Brain microvascular endothelial cell (primary cell): ENCODE data around the gene WDR70.
"Not testable (repeated sequence)": the region's sequence is repeated elsewhere in the genome, so short reads cannot be mapped to it uniquely, and the experiment has no call there.

Source experiments
- DNase-seq: peaks from one replicate; pipeline ENCODE4 v3.0.0-alpha.2; 2020
- H3K27ac ChIP-seq: fragments of 250-450 bp; sonication (Bioruptor Pico); 2 replicates; pipeline ENCODE4 v1.5.1; 2020; ENCODE audit warnings: mild to moderate bottlenecking, moderate library complexity
- H3K27me3 ChIP-seq: fragments of 250-450 bp; sonication (Bioruptor Pico); replicated peaks from 2 replicates; pipeline ENCODE4 v1.5.1; 2020; ENCODE audit warnings: mild to moderate bottlenecking
- H3K36me3 ChIP-seq: fragments of 250-450 bp; sonication (Bioruptor Pico); replicated peaks from 2 replicates; pipeline ENCODE4 v1.5.1; 2020; ENCODE audit warnings: mild to moderate bottlenecking
- H3K4me3 ChIP-seq: 2 replicates; pipeline ENCODE4 v1.5.1; 2011; ENCODE audit warnings: low read depth, mild to moderate bottlenecking, control low read depth, low read length, moderate library complexity
- in situ Hi-C: cut with HindIII; loops from 2 replicates; pipeline ENCODE4 v1.10.0; 2017; ENCODE audit warnings: low sequenced_read_pairs, low pct_ligation_motif_present
- TF ChIP-seq, protein P1 (sequence below): IDR thresholded peaks from 2 replicates; pipeline ENCODE4 v1.5.1; 2011; ENCODE audit warnings: low read depth, mild to moderate bottlenecking, moderate library complexity, low read length, control low read depth, inconsistent platforms; ENCODE audit errors: missing control alignments

The WDR70 gene

DNA sequence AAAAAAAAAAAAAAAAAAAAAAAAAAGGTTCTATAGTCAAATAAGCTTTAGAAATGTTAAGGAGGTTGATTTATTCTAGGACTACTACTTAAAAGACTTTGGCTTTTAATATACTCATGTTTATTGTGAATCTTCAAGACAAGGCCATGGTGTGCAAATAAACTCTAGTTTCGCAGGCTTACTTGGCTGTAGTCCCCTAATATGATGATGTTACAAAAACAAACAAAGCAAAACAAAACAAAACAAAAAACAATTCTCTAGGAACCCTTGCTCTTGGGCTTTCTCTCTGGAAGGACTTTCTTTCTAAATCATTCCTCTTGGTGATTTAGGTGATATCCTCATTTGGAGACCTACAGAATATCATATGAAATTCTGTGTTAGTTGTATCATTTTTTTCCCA, 288.7 kb downstream of the WDR70 start:
- in situ Hi-C loops: no loop called here
- Histone ChIP-seq H3K27ac (peak overlapping the region; percentile 23), H3K27me3 (no peaks in the 10 kb centered on the region), H3K4me3 (no peak overlapping the region), H3K36me3 (no peaks in the 10 kb centered on the region)
- no peak for DNase-seq
- TF ChIP-seq, protein P1, sequence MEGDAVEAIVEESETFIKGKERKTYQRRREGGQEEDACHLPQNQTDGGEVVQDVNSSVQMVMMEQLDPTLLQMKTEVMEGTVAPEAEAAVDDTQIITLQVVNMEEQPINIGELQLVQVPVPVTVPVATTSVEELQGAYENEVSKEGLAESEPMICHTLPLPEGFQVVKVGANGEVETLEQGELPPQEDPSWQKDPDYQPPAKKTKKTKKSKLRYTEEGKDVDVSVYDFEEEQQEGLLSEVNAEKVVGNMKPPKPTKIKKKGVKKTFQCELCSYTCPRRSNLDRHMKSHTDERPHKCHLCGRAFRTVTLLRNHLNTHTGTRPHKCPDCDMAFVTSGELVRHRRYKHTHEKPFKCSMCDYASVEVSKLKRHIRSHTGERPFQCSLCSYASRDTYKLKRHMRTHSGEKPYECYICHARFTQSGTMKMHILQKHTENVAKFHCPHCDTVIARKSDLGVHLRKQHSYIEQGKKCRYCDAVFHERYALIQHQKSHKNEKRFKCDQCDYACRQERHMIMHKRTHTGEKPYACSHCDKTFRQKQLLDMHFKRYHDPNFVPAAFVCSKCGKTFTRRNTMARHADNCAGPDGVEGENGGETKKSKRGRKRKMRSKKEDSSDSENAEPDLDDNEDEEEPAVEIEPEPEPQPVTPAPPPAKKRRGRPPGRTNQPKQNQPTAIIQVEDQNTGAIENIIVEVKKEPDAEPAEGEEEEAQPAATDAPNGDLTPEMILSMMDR: no peak

DNA sequence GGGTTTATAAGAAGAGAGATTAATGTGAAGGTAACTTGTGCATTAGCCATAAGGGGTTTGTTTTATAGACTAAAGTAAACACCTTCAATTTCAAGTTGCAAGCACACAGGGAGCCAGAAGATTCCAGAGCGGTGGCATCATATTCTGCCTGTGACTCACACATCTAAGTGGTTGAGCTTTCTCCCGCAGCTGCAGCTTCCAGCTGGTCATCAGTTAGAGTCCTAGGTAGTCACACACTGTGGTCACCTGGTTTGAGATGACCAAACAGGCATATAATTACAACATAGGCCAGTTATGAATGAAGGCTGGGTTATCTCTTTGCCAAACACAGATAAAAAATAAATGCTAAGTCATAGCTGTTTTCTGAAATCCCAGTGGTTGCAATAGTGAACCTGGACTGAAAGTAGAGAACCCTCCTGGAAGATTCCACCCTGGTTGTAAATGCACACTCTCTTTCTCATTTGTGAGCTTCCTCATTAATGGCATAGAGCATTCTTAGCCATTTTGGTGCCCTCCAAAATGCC, 289.5 kb downstream of the WDR70 start:
- no peaks in the 10 kb centered on the region for H3K36me3 ChIP-seq
- in situ Hi-C loops: no loop called here
- no peak overlapping the region for H3K4me3 ChIP-seq
- H3K27ac ChIP-seq: peak overlapping the region; percentile 92
- no peaks in the 10 kb centered on the region for H3K27me3 ChIP-seq
- TF ChIP-seq, protein P1: no peak
- peak; percentile 99 for DNase-seq

DNA sequence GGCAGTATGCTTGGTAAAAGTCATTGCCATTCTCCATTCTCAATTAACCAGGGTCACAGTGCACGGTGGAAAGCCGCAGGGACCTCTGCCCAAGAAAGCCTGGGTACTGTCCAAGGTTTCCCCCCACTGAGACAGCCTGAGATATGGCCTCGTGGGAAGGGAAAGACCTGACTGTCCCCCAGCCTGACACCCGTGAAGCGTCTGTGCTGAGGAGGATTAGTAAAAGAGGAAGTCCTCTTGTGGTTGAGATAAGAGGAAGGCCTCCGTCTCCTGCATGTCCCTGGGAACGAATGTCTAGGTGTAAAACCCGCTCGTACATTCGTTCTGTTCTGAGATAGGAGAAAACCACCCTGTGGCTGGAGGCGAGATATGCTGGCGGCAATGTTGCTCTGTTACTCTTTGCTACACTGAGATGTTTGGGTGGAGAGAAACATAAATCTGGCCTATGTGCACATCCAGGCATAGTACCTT, 293.0 kb downstream of the WDR70 start:
- H3K27me3 ChIP-seq, H3K4me3 ChIP-seq, H3K36me3 ChIP-seq, in situ Hi-C loops: not testable (repeated sequence)
- H3K27ac ChIP-seq: peak overlapping the region; percentile 50
- peak; percentile 68 for DNase-seq

DNA sequence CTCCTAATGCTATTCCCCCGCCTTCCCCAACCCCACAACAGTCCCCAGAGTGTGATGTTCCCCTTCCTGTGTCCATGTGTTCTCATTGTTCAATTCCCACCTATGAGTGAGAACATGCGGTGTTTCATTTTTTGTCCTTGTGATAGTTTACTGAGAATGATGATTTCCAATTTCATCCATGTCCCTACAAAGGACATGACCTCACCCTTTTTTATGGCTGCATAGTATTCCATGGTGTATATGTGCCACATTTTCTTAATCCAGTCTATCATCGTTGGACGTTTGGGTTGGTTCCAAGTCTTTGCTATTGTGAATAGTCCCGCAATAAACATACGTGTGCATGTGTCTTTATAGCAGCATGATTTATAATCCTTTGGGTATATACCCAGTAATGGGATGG, 295.2 kb downstream of the WDR70 start:
- H3K27ac ChIP-seq, H3K27me3 ChIP-seq, H3K4me3 ChIP-seq, H3K36me3 ChIP-seq, DNase-seq, in situ Hi-C loops: not testable (repeated sequence)

DNA sequence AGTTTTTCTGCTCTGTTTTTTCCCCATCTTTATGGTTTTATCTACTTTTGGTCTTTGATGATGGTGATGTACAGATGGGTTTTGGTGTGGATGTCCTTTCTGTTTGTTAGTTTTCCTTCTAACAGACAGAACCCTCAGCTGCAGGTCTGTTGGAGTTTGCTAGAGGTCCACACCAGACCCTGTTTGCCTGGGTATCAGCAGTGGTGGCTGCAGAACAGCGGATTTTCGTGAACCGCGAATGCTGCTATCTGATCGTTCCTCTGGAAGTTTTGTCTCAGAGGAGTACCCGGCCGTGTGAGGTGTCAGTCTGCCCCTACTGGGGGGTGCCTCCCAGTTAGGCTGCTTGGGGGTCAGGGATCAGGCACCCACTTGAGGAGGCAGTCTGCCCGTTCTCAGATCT, 300.2 kb downstream of the WDR70 start:
- DNase-seq, H3K4me3 ChIP-seq, H3K27me3 ChIP-seq, H3K36me3 ChIP-seq, H3K27ac ChIP-seq, in situ Hi-C loops: not testable (repeated sequence)

DNA sequence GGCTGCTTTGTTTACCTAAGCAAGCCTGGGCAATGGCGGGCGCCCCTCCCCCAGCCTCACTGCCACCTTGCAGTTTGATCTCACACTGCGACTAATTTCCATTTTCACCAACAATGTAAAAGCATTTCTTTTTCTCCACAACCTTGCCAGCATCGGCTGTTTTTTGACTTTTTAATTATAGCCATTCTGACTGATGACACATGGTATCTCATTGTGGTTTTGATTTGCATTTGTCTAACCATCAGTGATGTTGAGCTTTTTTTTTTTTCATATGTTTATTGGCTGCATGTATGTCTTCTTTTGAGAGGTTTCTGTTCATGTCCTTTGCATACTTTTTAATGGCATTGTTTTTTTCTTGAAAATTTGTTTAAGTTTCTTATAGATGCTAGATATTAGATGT, 300.8 kb downstream of the WDR70 start:
- H3K27ac ChIP-seq, H3K4me3 ChIP-seq, H3K36me3 ChIP-seq, H3K27me3 ChIP-seq, DNase-seq, in situ Hi-C loops: not testable (repeated sequence)

DNA sequence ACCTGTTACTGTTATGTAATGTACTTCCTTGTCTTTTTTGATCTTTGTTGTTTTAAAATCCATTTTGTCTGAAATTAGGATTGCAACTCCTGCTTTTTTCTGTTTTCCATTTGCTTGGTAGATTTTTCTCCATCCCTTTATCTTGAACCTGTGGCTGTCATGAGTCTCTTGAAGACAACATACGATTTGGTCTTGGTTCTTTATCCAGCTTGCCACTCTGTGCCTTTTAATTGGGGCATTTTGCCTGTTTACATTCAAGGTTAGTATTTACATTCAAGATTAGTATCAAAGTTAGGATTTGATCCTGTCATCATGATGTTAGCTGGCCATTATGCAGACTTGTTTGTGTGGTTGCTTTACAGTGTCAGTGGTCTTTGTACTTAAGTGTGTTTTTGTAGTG, 304.0 kb downstream of the WDR70 start:
- Histone ChIP-seq H3K27me3 (no peaks in the 10 kb centered on the region), H3K27ac (no peak overlapping the region), H3K4me3 (no peak overlapping the region), H3K36me3 (no peaks in the 10 kb centered on the region)
- TF ChIP-seq, protein P1: no peak
- in situ Hi-C loops: no loop called here
- no peak for DNase-seq

DNA sequence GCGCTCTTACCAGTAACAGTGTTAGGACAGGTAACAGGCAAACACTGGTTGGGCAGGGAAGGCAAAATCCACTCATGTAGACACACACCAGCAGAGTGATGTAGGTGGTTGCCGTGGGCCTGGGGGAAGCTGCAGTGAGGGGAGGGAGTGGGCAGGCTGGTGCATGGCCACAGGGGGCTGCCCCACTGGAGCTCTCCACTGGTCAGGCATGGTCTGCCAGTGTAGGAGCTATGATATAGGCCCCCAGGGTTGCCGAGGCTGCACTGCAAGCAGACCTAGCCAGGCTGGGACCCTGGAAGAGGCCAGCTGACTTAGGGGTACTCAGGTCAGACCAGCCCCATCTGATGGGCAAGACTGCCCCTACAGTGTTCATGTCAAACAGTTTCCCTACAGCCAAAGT, 306.1 kb downstream of the WDR70 start:
- TF ChIP-seq, protein P1: no peak
- in situ Hi-C loops: no loop called here
- DNase-seq: no peak

More for the DNA sequence above, 306.1 kb downstream of the WDR70 start:
- no peak overlapping the region for H3K27ac ChIP-seq
- H3K27me3 ChIP-seq: no peaks in the 10 kb centered on the region
- H3K36me3 ChIP-seq: no peaks in the 10 kb centered on the region
- no peak overlapping the region for H3K4me3 ChIP-seq
